HG03139 (cell line): Measurements from ENCODE around the gene SYNGR2.
A peak's percentile ranks its signal among the peaks of the same experiment; 100 is the strongest.

Source experiments
- ATAC-seq: cut with Tn5 transposase; IDR thresholded peaks from one replicate; pipeline ENCODE4 v1.9.1; 2021; ENCODE audit not compliant: unreplicated experiment

SYNGR2 gene, protein sequence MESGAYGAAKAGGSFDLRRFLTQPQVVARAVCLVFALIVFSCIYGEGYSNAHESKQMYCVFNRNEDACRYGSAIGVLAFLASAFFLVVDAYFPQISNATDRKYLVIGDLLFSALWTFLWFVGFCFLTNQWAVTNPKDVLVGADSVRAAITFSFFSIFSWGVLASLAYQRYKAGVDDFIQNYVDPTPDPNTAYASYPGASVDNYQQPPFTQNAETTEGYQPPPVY

GRCh38 chr17:78168242-78168902, at the start of gene SYNGR2:
Gene SYNGR2, plus strand, starts transcription at chr17:78168581. Its CDS starts 36 bp downstream, at chr17:78168617.
- ATAC-seq, result peak; percentile 46

- ATAC-seq, result no peak
Measured at GRCh38 chr17:78118801-78119241, 49.6 kb upstream of the SYNGR2 start.

DNA sequence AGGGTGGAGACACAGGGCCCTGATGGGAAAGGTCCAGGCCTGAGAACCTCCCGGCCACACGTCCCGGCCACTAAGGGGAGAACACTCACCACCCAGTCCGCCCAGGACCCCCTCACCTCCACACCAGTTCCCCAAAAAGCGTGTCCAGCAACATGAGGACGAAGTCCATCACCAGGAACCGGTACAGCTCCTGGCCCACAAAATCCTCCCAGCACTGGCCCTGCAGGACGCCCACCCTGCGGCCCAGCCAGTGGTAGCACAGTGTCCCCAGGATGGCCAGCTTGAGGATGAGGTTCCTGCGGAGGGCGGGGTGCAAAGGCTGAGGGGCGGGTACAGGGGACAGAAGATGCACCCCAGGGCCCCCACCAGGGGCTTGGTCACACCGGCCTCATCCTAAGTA, 47.8 kb upstream of the SYNGR2 start:
- no peak for ATAC-seq

GRCh38 chr17:78120971-78121800, 47.2 kb upstream of the SYNGR2 start:
- no peak for ATAC-seq

- no peak for ATAC-seq
Measured at GRCh38 chr17:78121801-78122215, 46.6 kb upstream of the SYNGR2 start.

DNA sequence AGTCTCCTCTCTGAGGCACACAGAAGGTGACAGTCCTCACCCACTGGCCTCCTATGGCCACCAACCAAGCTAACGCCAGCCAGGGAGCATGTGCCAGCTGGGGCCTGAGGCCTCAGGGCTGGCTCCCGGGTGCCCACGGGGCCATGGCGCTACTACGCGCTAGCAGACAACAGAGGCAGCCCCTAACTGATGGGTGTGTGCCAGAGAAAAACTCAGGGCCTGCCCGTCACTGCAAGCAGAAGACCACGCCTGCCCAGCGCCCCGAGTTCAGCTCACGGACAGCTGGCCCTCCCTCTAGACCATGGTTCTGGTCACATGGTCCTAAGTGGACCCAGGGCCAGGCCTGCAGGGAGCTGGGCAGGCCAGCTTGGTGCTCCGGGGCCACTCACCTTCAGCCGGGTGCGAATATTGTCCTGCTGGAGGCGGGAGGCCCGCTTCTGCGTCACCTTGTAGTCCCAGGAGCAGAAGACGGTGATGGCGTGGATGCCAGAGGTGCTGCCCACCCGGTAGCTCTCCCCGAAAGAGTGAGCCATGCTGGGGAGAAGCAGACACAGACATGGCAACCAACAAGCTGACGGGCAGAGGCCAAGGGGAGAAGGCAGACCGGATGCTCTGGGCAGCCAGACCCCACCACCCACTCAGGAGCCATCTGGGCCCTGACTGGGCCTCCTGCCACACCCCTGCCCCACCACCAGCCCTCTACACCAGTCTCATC, 46.0 kb upstream of the SYNGR2 start:
- ATAC-seq, result no peak

GRCh38 chr17:78122931-78123249, 45.5 kb upstream of the SYNGR2 start:
- no peak for ATAC-seq

DNA sequence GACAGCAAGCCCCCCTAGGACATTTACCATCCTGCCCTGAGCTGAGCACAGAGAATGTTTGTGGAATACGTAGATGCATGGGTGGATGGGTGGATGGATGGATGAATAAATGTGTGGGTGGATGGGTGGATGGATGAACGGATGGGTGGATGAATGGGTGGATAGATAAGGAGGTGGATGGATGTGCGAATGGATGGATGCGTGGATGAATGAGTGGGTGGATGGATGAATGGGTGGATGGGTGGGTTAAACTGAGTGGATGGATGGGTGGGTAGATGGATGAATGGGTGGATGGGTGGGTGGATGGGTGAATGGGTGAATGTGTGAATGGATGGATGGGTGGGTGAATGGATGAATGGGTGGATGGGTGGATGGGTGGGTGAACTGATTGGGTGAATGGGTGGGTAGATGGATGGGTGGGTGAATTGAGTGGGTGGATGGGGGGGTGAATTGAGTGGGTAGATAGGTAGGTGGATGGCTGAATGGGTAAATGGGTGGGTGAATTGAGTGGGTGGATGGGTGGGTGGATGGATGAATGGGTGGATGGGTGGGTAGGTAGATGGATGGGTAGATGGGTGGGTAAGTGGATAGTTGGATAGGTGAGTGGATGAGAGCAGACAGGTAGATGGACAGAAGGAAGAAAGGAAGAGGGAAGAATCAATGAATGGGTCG, 45.0 kb upstream of the SYNGR2 start:
- no peak for ATAC-seq

GRCh38 chr17:78124081-78124835, 44.1 kb upstream of the SYNGR2 start:
- no peak for ATAC-seq

- ATAC-seq, result no peak
Measured at GRCh38 chr17:78124836-78125137, 43.6 kb upstream of the SYNGR2 start.

- ATAC-seq, result no peak
Measured at GRCh38 chr17:78125138-78125913, 43.1 kb upstream of the SYNGR2 start.

DNA sequence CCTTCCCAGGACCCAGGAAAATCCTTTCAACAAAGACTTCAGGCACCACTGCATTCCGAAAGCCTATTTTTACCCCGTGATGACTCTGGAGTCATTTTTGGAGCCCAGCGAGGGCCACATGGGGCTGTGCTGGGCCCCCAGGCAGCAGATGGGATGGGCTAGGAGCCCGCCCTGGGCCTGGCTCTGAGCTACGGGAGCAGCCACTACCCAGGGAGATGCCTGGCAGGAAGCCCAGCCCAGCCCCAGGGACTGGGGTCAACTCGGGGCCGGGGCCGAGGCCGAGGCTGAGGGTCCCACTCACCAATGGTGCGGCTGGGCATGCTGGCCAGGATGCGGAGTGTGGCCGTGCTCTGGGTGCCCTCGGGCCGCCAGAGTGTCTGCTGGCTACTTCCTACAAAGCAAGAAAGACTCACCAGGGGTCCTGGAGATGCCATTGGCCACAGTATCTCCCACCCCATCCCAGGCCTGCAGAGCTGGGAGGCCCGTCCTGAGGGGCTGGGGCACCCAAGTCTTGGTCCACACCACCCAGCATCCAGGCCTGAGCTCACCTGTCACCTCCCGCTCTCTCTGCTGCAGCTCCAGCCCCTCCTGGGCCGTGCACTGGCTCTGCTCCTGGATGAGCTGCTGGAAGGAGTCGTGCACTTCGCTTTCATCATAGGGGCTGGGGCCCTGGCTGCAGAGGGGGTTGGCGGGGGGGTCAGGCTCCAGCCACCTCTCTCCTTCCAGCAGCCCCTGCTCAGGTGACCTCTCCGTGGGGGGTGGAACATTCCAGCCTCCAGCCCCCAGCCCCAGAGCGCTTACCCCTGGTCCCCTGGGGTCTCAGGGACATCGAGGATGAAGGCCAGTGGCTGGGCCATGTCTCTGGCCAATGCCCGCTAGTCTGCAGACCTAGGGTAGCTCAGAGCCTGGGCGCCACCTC, 42.1 kb upstream of the SYNGR2 start:
- ATAC-seq, result no peak

GRCh38 chr17:78126895-78127238, 41.5 kb upstream of the SYNGR2 start:
- ATAC-seq, result no peak

- ATAC-seq, result no peak
Measured at GRCh38 chr17:78127239-78127887, 41.0 kb upstream of the SYNGR2 start.

DNA sequence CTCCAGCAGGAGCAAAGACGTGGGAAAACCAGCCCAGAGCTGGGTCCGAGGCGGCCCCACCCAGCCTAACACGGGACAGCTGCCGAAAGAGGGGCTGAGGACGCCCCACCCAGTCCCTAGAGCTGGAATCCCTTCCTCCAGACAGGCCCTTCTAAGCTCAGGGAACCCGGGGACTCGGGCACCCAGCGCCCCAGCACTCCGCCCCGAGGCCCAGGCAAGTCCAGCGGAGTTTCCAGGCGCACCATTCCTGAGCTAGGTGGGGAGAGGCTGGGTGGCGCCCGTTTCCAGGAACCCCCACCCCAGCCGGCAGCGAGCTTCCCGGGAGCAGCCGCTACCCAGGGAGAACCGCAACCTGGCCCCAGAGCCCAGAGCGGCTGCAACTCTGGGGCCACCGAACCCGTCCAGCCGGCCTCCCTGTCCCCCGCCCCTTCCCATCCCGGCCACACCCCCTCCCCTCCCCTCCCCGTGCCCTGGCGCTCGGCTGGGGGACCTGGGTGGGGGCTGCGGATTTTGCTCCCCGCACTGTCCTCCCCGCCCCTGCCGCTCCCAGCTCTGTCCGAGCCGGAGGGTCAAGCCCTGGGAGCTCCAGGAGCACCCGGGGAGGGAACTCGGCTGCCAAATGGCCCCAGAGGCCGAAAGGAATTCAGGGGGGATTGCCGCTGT, 40.4 kb upstream of the SYNGR2 start:
- ATAC-seq, result no peak

DNA sequence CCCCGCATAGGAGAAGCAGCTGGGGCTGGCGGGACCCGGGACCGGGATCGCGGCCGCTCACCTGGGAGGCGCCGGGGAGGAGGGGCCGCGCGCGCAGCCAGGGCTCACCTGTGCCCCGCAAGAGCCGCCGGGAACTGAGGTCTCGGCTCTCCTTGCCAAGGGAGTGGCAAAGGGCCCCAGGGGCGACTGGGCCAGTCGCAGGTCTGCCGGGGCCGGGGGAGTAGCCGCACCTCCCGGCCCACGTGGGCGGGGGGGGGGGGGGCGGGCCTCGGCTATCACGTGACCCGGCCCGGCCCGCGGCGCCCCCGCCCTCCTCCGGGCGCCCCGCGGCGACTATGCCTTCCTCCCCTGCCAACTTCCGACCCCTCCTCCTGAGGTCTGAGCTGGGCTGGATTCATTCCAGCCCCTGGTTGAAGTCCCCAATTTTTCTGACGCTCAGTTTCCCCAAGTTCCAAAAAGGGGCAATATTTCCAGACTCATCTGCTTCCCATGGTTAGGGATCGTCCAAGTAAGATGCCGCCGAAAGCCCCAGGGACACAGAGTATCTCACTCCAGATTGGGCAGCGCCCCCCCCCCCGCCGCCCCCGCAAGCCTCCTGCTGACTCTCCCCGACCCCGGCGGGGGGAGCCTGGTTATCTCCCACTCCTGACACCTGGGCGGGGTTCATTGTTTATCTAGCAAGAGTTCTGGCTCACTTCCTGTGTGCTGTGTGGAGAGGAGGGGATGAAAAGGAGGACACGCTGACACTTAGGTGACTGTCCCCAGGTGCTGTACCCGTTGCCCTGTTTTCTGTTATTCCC, 39.6 kb upstream of the SYNGR2 start, which contains the start of gene TMC6:
Gene TMC6, minus strand, starts transcription at position 205 of the 800 bp plus-strand sequence. CDS start 1,923 bp downstream, outside the sequence.
- no peak for ATAC-seq
